NCI-H460 (cell line): ENCODE data around the gene PEX1. TPM values are rescaled to one million over a fixed set of nuclear protein-coding genes. Genes with fewer than 3 reads are reported as not detected.
"Not testable (repeated sequence)": the region's sequence is repeated elsewhere in the genome, so short reads cannot be mapped to it uniquely, and the experiment has no call there.

Experiments used
- DNase-seq: peaks from one replicate; pipeline ENCODE4 v3.0.0-alpha.2; 2016; ENCODE audit warnings: low read depth; ENCODE audit errors: extremely low read depth
- polyA plus RNA-seq: library from polyadenylated mRNA; depleted of rRNA; stranded (reverse); fragments of >200 nt; gene quantifications from 2 replicates; pipeline ENCODE4 v1.2.3, GENCODE V29; 2014; cell fraction: nucleus; rRNA removed
- total RNA-seq: library from RNA; depleted of rRNA; stranded (reverse); fragments of >200 nt; shearing (Covaris generic); gene quantifications from 2 replicates; pipeline ENCODE4 v1.2.3, GENCODE V29; 2014; rRNA removed

The PEX1 gene
- total RNA-seq = 16.8 and 19.8 TPM in 2 replicates
- polyA plus RNA-seq = 46.4 and 62.3 TPM in 2 replicates

DNA sequence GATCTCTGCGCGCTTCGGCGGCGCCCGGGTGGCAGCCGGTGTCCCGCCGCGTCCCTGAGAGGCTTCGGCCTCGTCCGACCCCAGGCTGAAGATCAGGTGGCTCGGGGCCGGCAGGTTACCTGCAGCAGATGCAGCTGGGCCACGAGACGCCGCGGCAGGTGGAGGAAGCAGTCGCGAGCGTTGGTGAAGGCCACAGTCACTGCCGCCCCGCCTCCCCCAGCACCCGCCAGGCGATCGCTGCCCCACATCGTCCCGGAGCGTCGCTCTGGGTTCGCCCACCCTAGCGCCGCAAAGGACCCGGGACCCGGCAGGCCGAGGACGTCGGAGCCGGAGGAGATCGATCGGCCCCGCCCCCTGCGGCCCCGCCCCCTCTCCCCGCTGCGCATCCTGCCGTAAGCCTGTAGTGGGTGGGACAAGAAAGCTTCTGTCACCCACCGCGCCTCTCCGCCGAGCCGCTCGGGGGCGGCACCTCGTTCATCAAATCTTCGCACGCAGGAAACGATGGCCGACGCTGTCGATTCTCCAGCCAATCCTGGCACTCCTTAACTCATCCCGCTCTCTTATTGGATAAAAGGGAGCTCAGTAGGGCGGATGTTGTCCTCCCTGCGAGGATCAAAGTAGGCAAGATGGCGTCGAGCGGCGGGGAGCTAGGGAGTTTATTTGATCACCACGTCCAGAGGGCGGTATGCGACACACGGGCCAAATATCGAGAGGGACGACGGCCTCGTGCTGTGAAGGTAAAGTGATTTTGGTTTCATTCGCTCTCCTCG lies at the start of gene PEX1, which contains the start of gene RBM48:
Gene PEX1, minus strand, starts transcription at position 333 of the 770 bp plus-strand sequence. Its CDS starts 85 bp downstream, at position 248.
Gene RBM48, plus strand, starts transcription at position 608 of the 770 bp plus-strand sequence. Its CDS starts 19 bp downstream, at position 627.
- DNase-seq = peak; percentile 99

DNA sequence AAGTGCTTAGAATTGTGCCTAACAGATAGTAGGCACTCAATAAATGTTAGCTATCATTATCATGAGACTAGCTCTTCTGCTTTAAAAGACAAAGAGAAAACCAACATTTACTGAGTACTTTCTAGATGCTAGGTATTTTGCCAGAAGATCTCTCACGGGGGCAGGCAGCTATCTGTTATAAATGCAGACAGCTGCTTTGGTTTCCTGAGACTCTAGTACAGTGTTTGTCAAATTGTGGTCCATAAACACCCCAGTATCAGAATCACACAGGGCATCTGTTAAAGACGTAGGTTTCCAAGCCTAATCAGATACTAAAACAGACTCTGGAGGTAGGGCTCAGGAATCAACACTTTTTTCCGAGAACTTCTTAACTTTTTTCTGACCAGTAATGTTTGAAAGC lies 48.0 kb upstream of the PEX1 start:
- DNase-seq = no peak

DNA sequence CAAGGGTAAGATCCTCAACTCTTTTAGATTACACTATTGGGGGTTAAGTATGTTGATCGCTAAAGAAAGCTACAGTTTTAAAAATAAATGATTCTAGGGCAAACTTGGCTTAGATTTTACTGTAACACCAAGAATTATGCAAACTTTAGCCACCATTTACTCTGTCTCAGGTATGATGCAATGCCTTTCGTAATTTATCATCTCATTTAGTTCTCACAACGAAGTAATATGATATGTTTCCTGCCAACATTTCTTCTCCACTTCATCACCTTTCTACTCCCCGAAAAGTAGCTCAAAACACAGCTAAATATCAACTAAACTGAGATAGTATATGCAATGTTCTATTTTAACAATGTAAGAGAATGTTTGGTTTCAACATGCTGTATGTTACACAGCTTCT lies 40.8 kb upstream of the PEX1 start:
- no peak for DNase-seq

DNA sequence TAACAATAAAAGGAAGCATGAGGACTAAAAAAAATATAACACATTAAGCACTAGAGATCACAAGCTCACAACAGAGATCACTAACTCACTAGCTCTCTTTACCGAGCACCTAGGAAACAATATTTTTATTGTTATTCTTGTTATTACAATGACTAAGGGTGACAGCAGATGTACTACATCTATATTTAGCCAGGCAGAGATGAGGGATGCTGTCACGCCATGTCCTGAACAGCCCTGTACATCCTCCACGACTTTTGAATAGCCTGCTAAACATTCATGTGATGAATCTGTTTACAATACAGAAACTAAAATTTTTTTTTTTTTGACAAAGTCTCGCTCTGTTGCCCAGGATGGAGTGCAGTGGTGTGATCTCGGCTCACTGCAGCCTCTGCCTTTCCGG lies 39.1 kb upstream of the PEX1 start:
- DNase-seq = no peak

DNA sequence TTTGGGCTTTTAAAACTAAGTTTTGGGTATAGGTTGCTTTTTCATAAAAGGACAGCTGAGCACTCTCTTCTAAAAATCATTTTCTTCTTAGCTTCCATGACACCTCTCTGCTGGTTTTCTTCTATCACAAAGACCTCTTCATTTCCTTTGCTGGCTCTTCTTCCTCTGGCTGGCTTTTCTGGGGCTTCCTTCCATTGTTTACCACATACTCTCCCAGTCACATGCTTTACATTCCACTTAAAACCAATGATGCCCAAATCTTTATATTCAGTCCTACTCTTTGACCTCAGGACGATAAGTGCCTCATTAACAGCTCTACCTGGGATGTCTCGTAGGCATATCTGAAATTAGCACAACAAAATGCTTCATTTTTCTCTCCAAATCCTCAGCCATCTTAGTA lies 35.0 kb upstream of the PEX1 start:
- DNase-seq = no peak

DNA sequence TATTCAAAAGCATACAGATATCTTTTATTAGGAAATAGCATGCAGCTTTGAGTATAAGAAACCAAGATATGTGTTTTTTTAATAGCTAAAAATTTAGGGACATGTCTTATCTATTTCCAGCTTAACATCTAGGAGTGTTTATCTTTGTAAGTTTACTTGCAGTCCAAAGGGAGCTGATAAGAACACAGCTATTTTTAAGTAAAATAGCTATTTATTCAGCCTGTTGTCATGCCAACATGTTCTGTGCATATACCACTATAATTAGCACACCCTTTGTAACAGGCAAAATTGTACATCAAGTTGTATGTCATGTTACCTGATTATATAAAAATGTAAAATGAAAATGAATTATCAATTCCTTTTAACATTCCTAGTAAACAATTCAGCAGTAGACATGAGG lies 32.3 kb upstream of the PEX1 start:
- DNase-seq = no peak

DNA sequence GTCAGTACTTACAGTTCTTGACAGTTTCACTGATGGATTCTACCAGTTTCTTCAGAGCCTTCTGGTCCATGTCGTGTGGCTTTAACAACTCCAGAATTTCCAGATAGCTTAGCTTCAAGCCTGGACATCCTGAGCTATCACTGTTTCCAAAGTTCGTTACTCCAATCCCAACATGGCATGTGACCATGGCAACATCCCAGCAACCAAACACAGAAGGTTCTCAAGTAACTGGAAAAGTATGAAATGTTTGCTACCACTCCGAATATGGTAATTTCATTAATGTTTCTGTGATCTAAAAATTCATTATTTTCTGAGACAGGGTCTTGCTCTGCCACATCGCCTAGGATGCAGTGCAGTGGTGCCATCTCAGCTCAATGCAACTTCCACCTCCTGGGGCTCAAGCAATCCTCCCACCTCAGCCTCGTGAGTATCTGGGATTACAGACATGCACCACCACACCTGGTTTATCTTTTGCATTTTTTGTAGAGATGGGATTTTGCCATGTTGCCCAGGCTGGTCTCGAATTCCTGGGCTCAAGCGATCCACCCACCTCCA lies 29.6 kb upstream of the PEX1 start:
- DNase-seq = no peak

DNA sequence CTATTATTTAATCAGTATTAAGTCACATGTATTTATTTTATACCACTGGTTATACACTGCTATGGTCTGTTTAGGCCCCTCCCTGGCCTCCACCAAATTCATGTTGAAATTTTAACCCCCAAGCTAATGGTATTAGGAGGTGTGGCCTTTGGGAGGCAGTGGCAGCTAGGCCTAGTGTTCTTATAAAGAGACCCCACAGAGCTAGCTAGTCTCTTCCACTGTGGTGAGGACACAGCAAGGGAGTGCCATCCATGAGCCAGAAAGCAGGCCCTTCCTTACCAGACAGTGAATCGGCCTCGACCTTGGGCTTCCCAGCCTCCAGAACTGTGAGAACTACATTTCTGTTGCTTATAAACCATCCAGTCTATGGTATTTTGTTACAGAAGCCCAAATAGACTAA lies 28.9 kb upstream of the PEX1 start:
- no peak for DNase-seq

DNA sequence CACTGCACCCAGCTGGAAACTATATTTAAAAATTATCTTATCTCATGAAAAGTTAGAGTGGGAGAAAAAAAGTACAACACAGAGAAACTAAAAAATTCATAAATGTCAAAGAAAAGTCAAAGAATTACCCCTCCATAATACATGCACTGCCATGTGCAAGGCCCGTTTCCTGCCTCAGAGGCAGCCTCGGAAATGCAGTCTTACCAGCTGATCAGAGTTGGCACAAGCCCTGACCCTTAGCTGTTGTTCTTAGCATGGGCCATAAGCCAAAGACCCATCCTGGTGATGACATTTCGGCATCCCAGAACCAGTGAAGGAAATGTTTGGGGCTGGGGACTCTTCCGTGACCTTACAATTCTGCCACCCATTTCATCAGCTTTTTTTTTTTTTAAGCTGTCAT lies 21.9 kb upstream of the PEX1 start:
- no peak for DNase-seq

DNA sequence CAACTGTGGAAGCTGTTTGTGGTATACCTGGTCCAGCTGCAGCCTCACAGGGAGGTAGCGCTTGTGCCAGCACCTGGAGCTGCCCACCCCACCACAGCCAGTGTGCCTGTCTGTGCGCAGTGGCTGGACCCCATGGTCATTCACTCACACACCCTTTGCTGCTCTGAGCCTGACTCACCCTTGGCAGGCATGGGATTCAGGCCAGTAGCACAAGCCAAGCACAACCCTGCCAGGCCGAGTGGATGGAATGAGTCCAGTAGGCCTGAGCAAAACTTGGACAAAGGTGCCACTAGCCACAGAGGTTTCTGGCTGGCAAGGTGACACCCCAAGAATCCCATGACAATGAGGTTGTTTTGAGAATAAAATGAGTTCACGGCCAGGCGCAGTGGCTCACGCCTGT lies 19.3 kb upstream of the PEX1 start:
- DNase-seq = no peak

DNA sequence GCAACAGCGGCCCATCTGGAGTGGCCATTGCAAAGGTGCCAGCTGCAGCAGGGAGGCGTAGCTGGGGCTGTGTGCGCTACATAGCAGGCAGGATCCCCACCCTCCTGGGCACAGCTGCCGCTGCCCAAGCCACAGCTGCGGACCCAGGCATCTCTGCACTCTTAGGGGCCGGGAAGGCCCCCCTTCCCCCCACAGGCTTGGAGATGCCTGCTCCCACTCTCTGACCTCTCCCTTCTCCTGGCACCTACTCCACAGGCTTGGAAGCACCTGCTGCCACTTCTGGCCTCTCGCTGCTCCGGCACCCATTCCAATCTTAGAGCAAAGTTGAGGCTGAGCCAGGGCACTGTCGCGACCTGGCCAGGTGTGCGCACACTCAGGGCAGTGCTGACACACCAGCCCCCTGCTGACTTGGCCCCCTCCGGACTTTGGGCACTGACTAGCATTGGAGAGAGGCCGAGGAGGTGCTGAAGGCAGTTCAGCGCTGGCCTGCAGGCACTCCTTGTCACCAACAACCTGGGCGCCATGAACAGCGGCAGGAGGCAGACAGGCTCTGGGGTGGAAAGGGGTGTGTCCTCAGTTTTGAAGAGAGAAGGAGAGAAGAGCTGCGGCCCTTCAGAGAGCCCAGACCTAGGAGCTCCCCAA lies 18.7 kb upstream of the PEX1 start:
- DNase-seq = no peak

DNA sequence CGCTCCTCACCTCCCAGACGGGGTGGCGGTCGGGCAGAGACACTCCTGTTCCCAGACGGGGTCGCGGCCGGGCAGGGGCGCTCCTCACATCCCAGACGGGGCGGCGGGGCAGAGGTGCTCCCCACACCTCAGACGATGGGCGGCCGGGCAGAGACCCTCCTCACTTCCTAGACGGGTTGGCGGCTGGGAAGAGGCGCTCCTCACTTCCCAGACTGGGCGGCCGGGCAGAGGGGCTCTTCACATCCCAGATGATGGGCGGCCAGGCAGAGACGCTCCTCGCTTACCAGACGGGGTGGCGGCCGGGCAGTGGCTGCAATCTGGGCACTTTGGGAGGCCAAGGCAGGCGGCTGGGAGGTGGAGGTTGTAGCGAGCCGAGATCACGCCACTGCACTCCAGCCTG lies 16.8 kb upstream of the PEX1 start:
- DNase-seq = not testable (repeated sequence)

DNA sequence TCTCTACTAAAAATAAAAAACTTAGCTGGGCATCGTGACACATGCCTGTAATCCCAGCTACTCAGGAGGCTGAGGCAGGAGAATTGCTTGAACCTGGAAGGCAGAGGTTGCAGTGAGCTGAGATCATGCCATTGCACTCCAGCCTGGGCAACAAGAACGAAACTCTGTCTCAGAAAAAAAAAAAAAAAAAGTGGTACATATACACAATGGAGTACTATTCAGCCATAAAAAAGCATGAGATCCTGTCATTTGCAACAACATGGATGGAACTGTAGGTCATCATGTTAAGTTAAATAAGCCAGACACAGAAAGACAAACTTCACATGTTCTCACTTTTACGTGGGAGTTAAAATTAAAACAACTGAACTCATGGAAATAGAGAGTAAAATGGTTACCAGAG lies 15.2 kb upstream of the PEX1 start:
- DNase-seq = not testable (repeated sequence)

DNA sequence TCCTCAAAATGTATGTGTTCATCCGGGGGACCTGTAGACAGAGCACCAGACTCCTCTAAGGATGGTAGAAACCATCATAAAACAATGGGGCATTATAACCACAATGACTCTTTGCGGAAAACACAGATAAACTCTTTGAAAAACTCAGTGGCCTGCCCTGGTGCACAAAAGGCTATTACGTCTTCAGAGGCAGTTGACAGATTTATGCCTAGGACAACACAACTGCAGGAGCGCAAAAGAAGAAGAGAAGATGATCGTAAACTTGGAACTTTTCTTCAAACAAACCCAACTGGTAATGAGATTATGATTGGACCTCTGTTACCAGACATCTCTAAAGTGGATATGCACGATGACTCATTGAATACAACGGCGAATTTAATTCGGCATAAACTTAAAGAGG lies 6.3 kb upstream of the PEX1 start:
- DNase-seq = no peak

DNA sequence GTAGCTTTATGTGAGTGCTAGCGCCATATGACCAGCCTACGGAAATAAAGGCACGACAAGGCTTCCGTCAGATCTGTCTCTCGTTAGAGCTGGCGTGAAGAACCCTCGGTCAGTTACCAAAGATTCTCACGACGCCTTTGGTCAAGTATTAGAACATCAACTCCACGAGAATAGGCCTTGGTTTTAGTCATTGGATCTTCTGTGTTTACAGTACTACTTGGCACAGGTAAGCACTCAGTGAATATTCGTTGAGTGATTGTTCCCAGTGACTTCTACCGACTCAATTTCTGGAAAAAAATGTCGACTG lies 591 bp upstream of the PEX1 start:
- DNase-seq = no peak

DNA sequence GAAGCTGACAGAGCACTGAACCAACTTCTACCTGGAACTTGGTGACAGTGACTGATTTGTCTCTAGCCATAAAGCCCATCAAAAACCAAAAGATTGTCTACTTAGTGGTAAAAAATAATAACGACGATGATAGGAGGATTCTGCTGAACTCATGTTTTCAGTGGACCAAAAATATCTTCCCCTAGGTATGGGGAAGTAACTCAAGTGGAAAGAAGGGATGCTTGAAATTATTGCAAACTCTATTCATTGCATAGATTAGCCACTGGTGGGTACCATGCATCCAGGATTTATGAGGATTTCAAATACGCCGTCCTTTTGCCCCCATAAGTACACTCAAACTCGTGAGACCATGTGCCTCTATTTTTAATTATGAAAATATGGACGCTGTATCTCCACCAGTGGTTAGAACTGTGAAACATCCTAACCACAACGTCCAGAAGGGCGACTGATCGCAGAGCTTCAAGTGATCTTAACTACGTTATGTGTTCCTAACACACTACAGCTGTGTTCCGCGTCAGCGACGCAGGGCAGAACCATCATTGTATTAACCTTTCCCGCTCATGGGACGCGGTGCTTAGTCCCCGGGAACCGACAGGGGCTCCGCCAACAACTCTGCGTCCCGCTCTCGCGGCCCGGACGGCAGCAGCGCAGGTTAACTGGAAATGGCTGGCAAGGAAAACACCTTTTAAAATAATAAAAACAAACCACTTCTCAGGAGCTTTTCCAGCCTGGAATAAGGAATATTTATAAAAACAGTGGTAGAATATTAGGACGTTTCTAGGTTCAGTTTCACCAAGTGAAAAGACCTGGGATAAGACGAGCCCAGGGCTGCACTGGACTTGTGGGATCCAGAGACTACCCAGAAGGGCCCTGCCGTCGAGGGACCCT lies 776 bp downstream of the PEX1 start:
- peak; percentile 30 for DNase-seq

DNA sequence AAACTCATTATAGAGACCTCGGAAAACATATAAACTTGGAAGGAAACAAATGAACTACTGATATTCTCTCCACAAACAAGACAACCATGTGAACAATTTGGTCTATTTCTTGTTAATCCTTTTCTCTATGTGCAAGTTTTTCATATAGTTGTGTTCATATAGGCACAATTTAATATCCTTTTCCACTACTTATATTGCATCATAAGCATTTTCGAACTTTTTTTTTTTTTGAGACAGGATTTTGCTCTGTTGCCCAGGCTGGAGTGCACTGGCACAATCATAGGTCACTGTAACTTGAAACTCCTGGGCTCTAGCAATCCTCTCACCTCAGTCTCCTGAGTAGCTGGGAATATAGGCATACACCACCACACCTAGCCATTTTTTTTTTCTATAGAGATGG lies 5.2 kb downstream of the PEX1 start:
- DNase-seq = no peak

DNA sequence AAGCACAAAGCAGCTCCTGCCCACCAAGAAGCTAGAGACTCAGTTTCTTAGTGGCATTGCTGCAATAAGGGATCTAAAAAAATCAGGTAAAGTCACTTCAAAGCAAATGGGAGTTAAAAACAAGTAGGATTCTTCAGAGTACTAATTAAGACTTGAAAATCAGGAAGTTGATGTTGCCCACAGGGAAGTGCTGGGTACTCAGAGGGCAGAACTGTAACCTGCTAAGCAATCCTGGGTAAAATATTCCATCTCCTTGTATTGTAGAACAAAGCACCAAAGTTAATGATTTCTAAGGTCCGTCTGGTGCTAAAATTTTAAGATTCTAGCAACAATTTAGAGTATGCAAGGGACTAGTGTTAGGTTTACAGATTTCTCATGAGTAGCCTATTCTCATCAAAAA lies 8.3 kb downstream of the PEX1 start:
- DNase-seq = no peak

DNA sequence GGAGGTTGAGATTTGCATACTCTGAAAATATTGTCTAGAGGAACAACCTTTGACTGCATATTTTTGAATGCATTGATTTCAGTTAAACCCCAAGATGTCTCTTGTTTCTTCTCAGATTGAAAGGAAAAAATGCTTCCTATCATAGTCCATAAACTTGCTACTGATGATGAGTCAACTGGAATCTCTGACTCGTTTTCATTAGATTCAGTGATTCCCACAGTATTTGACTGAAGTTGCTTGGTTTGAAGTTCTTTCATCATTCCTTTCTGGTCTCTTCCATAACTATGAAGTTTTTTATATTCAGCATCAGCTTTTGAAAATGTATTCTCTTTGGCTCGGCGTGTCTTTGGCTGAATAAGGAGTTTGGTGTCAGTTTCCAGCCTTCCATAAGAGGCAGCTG lies 10.7 kb downstream of the PEX1 start:
- no peak for DNase-seq

DNA sequence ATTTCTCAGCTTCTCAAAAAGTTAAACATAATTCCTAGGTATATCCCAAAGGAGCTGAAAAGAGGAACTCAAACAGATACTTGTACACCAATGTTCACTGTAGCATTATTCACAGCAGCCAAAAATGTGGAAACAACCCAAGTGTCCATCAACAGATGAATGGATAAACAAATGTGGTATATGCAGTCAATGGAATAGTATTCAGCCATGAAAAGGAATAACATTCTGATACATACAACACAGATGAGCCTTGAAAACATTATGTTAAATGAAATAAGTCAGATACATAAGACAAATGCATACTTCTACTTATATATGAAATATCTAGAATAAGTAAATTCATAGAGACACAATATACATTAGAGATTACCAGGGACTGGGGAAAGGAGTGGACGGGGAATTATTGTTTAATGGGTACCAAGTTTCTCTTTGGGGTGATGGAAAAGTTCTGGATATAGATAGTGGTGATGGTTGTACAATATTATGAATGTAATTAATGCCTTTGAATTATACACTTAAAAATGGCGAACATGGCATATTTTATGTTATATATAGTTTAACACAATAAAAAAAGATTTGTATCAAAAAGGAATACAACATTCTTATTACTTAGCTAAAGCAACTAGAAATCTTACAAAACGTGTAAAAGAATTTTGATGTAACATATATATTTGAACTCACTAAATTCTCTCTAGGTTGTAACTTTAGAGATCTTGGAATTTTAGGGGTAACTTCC lies 15.0 kb downstream of the PEX1 start:
- DNase-seq = no peak
